Fibroblast of the conjunctiva (primary cell): ENCODE measurements around the gene CXCL11.
"Not testable (repeated sequence)": the region's sequence is repeated elsewhere in the genome, so short reads cannot be mapped to it uniquely, and the experiment has no call there.

Source experiments
- DNase-seq: peaks from one replicate; pipeline ENCODE4 v3.0.0-alpha.2; 2010; ENCODE audit warnings: low read depth

Gene CXCL11

GRCh38 chr4:76042241-76042998, 6.5 kb upstream of the CXCL11 start:
- not testable (repeated sequence) for DNase-seq

GRCh38 chr4:76036855-76037254, 985 bp upstream of the CXCL11 start:
- DNase-seq, result no peak

GRCh38 chr4:76035141-76035540, 729 bp downstream of the CXCL11 start:
- no peak for DNase-seq

GRCh38 chr4:76029300-76029699, 6.6 kb downstream of the CXCL11 start:
- DNase-seq, result no peak

GRCh38 chr4:76028350-76028765, 7.5 kb downstream of the CXCL11 start:
- DNase-seq, result no peak

GRCh38 chr4:76024065-76024464, 11.8 kb downstream of the CXCL11 start:
- no peak for DNase-seq

DNA sequence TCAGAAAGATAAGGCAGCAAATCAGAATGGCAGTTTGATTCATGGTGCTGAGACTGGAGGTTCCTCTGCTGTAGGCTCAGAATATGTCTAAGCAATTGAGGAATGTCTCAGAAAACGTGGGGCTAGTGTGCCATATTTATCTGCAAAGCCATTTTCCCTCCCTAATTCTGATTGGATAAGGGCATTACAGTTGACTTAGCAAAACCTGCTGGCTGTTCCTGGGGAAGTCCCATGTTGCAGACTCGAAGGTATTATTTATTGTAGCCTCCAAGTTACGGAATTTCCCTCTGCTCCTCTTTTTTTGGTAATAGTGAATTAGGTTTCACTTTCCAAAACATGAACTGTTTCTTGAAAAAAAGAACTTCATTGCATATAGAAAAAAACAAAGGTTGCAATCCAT, 12.5 kb downstream of the CXCL11 start, which contains the start of gene CXCL10:
Gene CXCL10 (minus strand): TSS at position 109 of the 400 bp plus-strand sequence. CDS start 66 bp downstream, at position 43.
- no peak for DNase-seq

DNA sequence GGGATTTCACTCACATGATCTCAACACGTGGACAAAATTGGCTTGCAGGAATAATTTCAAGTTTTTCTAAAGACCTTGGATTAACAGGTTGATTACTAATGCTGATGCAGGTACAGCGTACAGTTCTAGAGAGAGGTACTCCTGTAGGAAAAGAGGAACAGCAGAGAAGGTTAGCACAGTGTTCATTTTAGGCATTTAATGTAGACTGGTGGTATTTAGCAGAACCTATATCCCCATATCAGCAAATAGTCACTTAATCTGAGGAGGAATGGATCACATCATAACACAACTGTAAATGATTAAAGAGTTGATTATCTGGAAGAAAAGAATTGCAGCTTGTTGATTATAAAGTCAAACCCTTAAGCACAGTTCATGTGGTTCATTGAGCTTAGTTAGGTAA, 13.2 kb downstream of the CXCL11 start:
- no peak for DNase-seq

DNA sequence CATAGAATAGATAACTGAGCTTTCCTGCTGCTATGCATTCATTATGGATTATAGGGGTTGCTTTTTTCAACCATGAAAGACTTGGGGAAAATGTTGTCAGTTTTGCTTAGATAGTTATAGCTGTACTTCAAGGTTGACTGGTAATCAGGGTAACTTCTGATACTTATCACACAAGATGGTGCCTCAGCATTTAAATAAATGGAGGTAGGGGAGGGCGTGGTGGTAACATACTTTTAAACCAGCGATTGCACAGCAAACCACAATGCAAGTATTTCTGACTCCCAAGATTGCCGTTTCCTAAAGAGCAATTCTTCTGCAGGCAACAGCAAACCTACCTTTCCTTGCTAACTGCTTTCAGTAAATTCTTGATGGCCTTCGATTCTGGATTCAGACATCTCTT, 13.8 kb downstream of the CXCL11 start:
- DNase-seq, result no peak

DNA sequence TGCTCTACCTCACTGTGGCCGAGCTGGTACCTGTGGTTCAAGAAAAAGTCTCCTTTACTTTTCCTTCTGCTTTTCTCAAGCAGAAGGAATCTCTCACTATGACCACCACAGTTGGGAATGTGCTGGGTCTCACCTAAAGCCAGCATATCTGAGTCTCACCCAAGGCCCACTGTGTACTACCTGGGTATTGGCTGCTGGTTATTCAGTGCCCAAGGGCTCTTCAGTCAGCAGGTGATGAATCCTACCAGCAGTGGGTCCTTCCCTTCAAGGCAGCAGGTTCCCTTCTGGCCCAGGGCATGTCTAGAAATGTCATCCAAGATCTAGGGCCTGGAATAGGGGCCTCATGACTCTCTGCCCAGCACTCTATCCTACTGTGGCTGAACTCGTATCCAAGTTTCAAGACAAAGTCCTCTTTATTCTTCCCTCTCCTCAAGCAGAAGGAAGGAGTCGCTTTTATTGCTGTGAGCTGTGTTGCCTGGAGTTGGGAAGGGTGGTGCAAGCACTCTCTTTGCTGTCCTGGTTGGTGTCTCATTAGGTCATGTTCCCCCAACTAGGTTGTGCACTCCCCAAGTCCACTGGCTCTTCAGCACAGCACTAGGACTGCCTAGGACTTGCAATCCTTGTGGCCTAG, 18.7 kb downstream of the CXCL11 start:
- no peak for DNase-seq

GRCh38 chr4:76016393-76016792, 19.5 kb downstream of the CXCL11 start:
- no peak for DNase-seq

GRCh38 chr4:76013540-76013939, 22.3 kb downstream of the CXCL11 start:
- no peak for DNase-seq

- DNase-seq, result no peak
These were observed 23.5 kb downstream of the CXCL11 start for GRCh38 chr4:76012388-76012801.

GRCh38 chr4:76011700-76012387, 24.0 kb downstream of the CXCL11 start:
- peak; percentile 49 for DNase-seq

DNA sequence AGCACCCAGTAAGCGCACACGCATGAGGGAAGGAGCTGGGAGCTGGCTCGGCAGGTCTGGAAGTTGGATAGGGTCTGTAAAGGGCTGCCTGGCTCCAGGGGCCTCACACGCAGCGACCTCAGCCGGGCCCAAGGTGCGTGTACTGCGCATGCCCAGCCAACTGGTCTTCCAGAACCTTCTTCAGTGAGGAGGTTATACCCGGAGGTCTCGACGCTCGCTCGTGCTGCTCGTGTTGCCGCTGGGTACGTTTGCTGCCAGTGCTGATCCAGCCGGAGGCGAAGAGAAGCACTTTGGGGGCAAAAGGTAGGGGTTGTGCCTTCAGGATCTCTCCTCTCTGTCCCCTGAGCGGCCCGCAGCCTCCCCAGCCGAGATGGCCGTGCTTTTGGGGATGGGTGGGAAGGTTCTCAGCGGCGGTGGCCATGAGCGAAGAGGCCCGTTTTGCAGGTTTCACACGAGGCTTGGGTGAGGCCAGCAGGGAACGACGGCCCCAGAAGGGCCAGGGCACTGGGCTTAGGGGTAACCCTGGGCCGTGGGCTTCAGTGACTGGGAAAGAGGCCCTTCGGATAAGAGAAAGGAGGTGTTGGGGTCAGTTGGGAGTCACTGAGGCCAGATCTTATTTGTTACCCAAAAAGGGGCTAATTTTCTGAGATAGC, 24.7 kb downstream of the CXCL11 start:
- DNase-seq, result no peak

- no peak for DNase-seq
These were observed 25.3 kb downstream of the CXCL11 start for GRCh38 chr4:76010576-76010975.

GRCh38 chr4:76009311-76009710, 26.6 kb downstream of the CXCL11 start:
- DNase-seq, result no peak

DNA sequence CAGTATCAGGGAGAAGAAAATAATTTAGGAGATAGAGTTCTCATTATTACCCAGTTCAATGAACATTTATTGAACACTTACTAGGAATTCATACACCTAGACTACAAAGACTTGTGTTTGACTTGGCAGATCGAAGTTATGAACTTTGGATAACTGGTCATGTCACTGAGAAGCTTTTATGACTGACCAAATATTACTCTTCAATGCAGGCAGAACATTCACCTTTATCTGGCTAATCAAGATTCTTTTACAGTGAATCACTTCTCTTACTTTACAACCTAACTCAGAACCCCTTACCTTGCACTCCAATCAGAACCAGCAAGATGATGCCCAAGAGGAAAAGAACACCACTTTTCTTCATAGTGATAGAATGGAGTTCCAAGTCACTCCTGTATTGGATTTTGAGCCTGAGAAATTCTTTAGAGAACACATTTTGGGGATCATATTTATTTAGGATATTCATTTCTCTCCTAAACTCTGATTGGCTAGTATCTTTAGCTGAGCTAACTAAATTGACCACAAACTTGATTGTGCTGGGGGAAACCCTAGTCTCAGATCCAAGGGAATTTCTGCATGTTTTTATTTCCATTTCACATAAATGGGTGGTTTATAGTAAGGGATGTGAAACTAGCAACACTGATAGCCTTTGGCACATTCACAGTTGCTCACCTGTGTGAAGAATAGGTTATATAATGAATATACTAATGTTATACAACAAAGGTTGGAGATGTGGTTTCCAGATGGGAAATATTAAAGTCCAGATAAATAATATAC, 28.6 kb downstream of the CXCL11 start, which contains the start of gene CXCL9:
Gene CXCL9 (minus strand): TSS at position 421 of the 774 bp plus-strand sequence. CDS start 60 bp downstream, at position 361.
- DNase-seq, result no peak

GRCh38 chr4:76003620-76004019, 32.2 kb downstream of the CXCL11 start:
- no peak for DNase-seq

DNA sequence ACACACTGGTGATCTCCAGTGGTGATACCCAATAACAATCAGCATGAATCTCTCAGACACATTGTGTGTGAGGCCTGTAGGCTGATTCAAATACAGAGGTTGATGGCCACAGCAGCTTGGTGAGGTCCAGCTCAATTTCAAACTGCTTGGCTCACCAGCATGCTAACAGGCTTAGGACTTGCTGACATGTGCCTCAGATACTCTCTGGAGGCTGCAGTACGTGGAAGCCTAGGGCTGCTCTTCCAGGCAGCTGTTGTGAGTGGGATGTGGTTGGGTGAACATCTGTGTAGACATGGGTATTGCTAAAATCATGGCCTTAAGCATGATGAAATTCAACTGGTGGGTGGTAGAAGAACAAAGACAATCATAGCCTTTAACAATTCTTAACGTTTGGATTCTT, 32.8 kb downstream of the CXCL11 start:
- no peak for DNase-seq

GRCh38 chr4:76002176-76002575, 33.7 kb downstream of the CXCL11 start:
- no peak for DNase-seq

DNA sequence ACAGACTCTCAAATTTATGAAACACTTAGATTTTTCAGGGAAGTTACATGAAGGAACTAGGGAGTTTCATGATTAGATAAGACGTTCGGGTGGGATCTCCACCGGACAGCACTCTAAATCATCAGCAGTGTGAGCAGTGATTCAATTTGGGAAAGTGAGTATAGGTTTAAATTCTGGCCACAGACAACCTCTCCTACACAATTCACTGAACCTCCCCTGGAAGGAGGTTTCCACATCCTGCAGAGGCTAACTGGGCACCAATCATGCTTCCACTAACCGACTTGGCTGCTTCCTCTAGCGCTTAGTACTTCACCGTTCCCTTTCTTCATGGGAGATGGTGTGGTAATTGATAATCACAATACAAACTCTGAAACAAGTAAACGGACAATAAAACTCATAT, 34.2 kb downstream of the CXCL11 start:
- no peak for DNase-seq
